ENCODE measurements around the gene L2HGDH.

L2HGDH gene

GRCh38 chr14:50308363-50308915 lies 3.6 kb downstream of the L2HGDH start:
- TF ChIP-seq CTCF (IDR thresholded peaks at IDR 0.05; ENCODE audit: borderline replicate concordance, extremely low read depth, low read length, poor library complexity, severe bottlenecking) (no peak), EZH2 (IDR thresholded peaks at IDR 0.05; ENCODE audit: borderline replicate concordance, low read depth, low read length, severe bottlenecking) (no peak)
- no peak for DNase-seq

GRCh38 chr14:50303744-50304471 lies 8.1 kb downstream of the L2HGDH start:
- no peaks in the 10 kb centered on the region for H3K9me3 ChIP-seq (ENCODE audit: insufficient read depth, low read length, severe bottlenecking)
- peaks cover 34% of the 10 kb centered on the region for H3K79me2 ChIP-seq (ENCODE audit: insufficient read depth, low read length)
- H3K9ac ChIP-seq (ENCODE audit: low read depth, low read length) = no peak overlapping the region
- H3K27ac ChIP-seq (ENCODE audit: low read length) = no peak overlapping the region
- TF ChIP-seq CTCF (IDR thresholded peaks at IDR 0.05; ENCODE audit: borderline replicate concordance, extremely low read depth, low read length, poor library complexity, severe bottlenecking) (no peak), EZH2 (IDR thresholded peaks at IDR 0.05; ENCODE audit: borderline replicate concordance, low read depth, low read length, severe bottlenecking) (no peak)
- no peak overlapping the region for H3K4me3 ChIP-seq (ENCODE audit: low read depth in 1 of 2, low read length in 2 of 2)
- no peak for ATAC-seq (ENCODE audit: insufficient read depth, low read depth)
- no peak overlapping the region for H3K4me2 ChIP-seq (ENCODE audit: insufficient read depth, low read length)
- no peaks in the 10 kb centered on the region for H3K27me3 ChIP-seq (ENCODE audit: insufficient read depth, low read length, poor library complexity)
- H4K20me1 ChIP-seq (ENCODE audit: insufficient read depth, low read length) = no peaks in the 10 kb centered on the region
- DNase-seq = no peak
- H3K36me3 ChIP-seq (ENCODE audit: insufficient read depth, low read length) = peaks cover 11% of the 10 kb centered on the region; the same call in 1 of the 2 replicates
- H3K4me1 ChIP-seq (ENCODE audit: insufficient read depth, low read length) = no peaks in the 10 kb centered on the region; the same call in 1 of the 2 replicates
- no peak overlapping the region for H2AFZ ChIP-seq (ENCODE audit: low read depth, low read length)

More at GRCh38 chr14:50308363-50308915, 3.6 kb downstream of the L2HGDH start:
- no peak overlapping the region for H3K9ac ChIP-seq (ENCODE audit: low read depth, low read length)
- H4K20me1 ChIP-seq (ENCODE audit: insufficient read depth, low read length) = no peaks in the 10 kb centered on the region
- peaks cover 26% of the 10 kb centered on the region for H3K4me1 ChIP-seq (ENCODE audit: insufficient read depth, low read length)
- no peak overlapping the region for H3K4me3 ChIP-seq (ENCODE audit: low read depth in 1 of 2, low read length in 2 of 2)
- H2AFZ ChIP-seq (ENCODE audit: low read depth, low read length) = no peak overlapping the region
- H3K4me2 ChIP-seq (ENCODE audit: insufficient read depth, low read length) = 0 out of 2 replicates have a peak overlapping the region, but pooled peaks have one; percentile 0
- H3K36me3 ChIP-seq (ENCODE audit: insufficient read depth, low read length) = no peaks in the 10 kb centered on the region
- H3K9me3 ChIP-seq (ENCODE audit: insufficient read depth, low read length, severe bottlenecking) = no peaks in the 10 kb centered on the region
- H3K27ac ChIP-seq (ENCODE audit: low read length) = no peak overlapping the region
- H3K27me3 ChIP-seq (ENCODE audit: insufficient read depth, low read length, poor library complexity) = no peaks in the 10 kb centered on the region
- no peak for ATAC-seq (ENCODE audit: insufficient read depth, low read depth)
- H3K79me2 ChIP-seq (ENCODE audit: insufficient read depth, low read length) = peaks cover 63% of the 10 kb centered on the region

- no peak for DNase-seq
- H3K4me2 ChIP-seq (ENCODE audit: insufficient read depth, low read length) = no peak overlapping the region
Observed at GRCh38 chr14:50301914-50302313, 10.1 kb downstream of the L2HGDH start.

More at GRCh38 chr14:50301914-50302313, 10.1 kb downstream of the L2HGDH start:
- H4K20me1 ChIP-seq (ENCODE audit: insufficient read depth, low read length) = no peaks in the 10 kb centered on the region
- H3K79me2 ChIP-seq (ENCODE audit: insufficient read depth, low read length) = peaks cover 20% of the 10 kb centered on the region
- no peaks in the 10 kb centered on the region for H3K9me3 ChIP-seq (ENCODE audit: insufficient read depth, low read length, severe bottlenecking)
- H3K9ac ChIP-seq (ENCODE audit: low read depth, low read length) = no peak overlapping the region
- no peaks in the 10 kb centered on the region for H3K4me1 ChIP-seq (ENCODE audit: insufficient read depth, low read length)
- no peak overlapping the region for H2AFZ ChIP-seq (ENCODE audit: low read depth, low read length)
- no peak overlapping the region for H3K27ac ChIP-seq (ENCODE audit: low read length)
- H3K36me3 ChIP-seq (ENCODE audit: insufficient read depth, low read length) = peaks cover 11% of the 10 kb centered on the region; the same call in 1 of the 2 replicates
- no peak for ATAC-seq (ENCODE audit: insufficient read depth, low read depth)
- TF ChIP-seq CTCF (IDR thresholded peaks at IDR 0.05; ENCODE audit: borderline replicate concordance, extremely low read depth, low read length, poor library complexity, severe bottlenecking) (no peak), EZH2 (IDR thresholded peaks at IDR 0.05; ENCODE audit: borderline replicate concordance, low read depth, low read length, severe bottlenecking) (no peak)
- H3K27me3 ChIP-seq (ENCODE audit: insufficient read depth, low read length, poor library complexity) = no peaks in the 10 kb centered on the region
- H3K4me3 ChIP-seq (ENCODE audit: low read depth in 1 of 2, low read length in 2 of 2) = no peak overlapping the region

All from DND-41 (cell line).